Measurements from ENCODE around the gene FOXL3.

FOXL3 gene

DNA sequence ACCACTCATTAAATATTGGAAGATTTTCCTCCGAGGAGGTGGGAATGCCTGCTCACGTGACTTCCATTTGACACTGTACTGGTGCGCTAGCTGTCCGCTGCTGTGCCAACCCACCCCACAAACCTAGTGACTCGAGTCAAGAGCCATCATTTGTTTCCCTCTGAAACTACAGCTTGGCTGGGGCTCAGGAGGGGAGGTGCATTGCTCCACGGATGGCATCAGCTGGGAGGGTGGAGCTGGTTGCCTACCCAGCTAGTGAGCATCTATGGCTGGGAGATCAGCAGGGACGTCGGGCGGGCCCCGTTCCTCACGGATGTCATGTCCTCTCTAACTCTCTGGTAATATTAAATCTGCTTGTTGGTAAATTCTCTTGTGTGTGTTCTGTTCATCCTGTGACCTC is 9.5 kb upstream of the FOXL3 start:
- H3K4me1 ChIP-seq (ENCODE audit: control insufficient read depth, insufficient read depth, low read length, poor library complexity, severe bottlenecking), result no peaks in the 10 kb centered on the region
- no peak overlapping the region for H3K27ac ChIP-seq (ENCODE audit: low read depth, low read length, severe bottlenecking)
- no peaks in the 10 kb centered on the region for H3K36me3 ChIP-seq (ENCODE audit: control insufficient read depth, insufficient read depth, low read length)
- peaks cover 20% of the 10 kb centered on the region for H3K9me3 ChIP-seq (ENCODE audit: control insufficient read depth, low read length)
- H3K4me3 ChIP-seq (ENCODE audit: extremely low read depth, insufficient read depth, low read length, poor library complexity, severe bottlenecking), result no peak overlapping the region
- 70 to 84% methylated on average over 4 to 8 of the region's 11 CpGs for WGBS, 2 experiments (ENCODE audit: insufficient coverage in 2 of 2)

DNA sequence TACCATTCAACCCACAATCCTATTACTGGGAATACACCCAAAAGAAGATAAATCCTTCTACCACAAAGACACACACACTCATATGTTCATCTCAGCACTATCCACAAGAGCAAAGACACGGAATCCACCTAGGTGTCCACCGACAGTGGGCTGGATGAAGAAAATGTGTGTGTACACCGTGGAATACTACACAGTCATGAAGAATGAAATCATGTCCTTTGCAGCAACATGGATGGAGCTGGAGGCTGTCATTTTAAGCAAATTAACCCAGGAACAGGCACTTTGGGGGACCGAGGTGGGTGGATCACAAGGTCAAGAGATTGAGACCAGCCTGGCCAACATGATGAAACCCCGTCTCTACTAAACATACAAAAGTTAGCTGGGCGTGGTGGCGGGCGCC is 8.3 kb upstream of the FOXL3 start:
- no peaks in the 10 kb centered on the region for H3K4me1 ChIP-seq (ENCODE audit: control insufficient read depth, insufficient read depth, low read length, poor library complexity, severe bottlenecking)
- WGBS, 2 experiments (ENCODE audit: insufficient coverage in 2 of 2), result 87 to 92% methylated on average over 4 of the region's 8 CpGs
- no peak overlapping the region for H3K27ac ChIP-seq (ENCODE audit: low read depth, low read length, severe bottlenecking)
- peaks cover 8% of the 10 kb centered on the region for H3K9me3 ChIP-seq (ENCODE audit: control insufficient read depth, low read length)
- H3K36me3 ChIP-seq (ENCODE audit: control insufficient read depth, insufficient read depth, low read length), result no peaks in the 10 kb centered on the region
- no peak overlapping the region for H3K4me3 ChIP-seq (ENCODE audit: extremely low read depth, insufficient read depth, low read length, poor library complexity, severe bottlenecking)

DNA sequence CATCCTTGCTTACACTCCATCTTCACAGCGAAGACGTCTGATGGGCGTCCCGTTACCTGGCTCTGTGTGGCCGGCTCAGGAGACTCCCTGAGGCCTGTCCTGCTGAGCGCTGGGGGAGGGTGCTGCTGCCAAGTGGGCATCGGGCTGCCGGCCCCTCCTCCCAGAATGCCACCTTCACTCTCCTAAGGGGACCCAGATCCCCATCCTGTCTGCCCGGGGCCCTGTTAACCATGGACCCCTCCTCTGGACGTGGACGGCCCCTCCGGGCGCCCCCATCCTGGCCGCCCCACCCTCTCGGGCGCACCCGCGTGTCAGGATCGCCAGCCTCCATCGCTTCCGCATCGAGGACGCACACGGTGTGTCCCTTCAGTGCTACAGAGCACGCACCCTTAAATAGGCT is 7.3 kb upstream of the FOXL3 start:
- no peaks in the 10 kb centered on the region for H3K4me1 ChIP-seq (ENCODE audit: control insufficient read depth, insufficient read depth, low read length, poor library complexity, severe bottlenecking)
- no peak overlapping the region for H3K27ac ChIP-seq (ENCODE audit: low read depth, low read length, severe bottlenecking)
- no peaks in the 10 kb centered on the region for H3K9me3 ChIP-seq (ENCODE audit: control insufficient read depth, low read length)
- no peaks in the 10 kb centered on the region for H3K36me3 ChIP-seq (ENCODE audit: control insufficient read depth, insufficient read depth, low read length)
- H3K4me3 ChIP-seq (ENCODE audit: extremely low read depth, insufficient read depth, low read length, poor library complexity, severe bottlenecking), result no peak overlapping the region
- 90 to 92% methylated on average over 21 to 25 of the region's 25 CpGs for WGBS, 2 experiments (ENCODE audit: insufficient coverage in 2 of 2)

DNA sequence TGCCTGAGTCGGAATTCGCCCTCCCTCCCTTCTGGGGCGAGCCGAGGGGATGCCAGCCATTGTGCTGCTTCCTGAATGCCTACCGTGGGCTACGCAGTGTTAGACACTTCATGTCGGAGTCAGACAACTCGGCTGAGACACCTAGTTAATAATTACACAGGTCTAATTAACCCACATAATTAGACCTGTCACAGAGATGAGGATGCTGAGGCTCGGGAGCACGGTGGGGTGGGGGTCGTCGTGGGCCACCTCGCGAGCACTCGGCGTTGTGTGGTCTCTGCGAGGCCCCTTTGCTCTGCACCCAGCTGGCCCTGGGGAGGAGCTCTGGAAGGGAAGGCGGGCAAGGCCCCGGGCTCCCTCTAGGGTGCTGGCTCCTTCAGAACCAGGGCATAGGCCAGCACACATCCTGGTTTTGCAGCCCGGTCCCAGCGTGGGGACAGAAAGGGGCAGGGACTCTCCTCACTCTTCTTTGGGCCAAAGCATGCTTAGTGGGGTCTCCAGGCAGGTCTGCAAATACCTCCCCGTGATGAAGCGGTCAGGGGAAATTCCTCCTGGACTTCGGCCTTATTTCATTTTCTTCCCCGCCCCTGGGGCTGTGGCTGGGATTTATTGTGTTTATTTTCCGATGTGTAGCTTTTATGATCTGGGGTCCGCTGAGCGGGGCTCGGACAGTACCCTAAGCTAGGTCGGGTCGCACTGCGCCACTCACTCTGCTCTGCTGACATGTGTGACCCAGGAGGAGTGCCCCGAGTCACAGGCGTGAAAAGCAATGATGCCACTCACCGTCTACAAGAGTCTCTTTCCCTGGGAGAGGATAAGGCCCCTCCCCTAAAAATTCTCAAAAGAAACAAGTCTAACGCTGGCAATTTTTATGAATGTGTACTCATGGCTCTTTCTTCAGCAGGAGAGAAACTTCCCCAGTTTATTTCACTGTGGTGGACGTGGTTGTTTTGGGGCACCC is 4.9 kb upstream of the FOXL3 start:
- Histone ChIP-seq H3K4me3 (ENCODE audit: extremely low read depth, insufficient read depth, low read length, poor library complexity, severe bottlenecking) (no peak overlapping the region), H3K9me3 (ENCODE audit: control insufficient read depth, low read length) (peaks cover 5% of the 10 kb centered on the region), H3K27ac (ENCODE audit: low read depth, low read length, severe bottlenecking) (no peak overlapping the region), H3K4me1 (ENCODE audit: control insufficient read depth, insufficient read depth, low read length, poor library complexity, severe bottlenecking) (no peaks in the 10 kb centered on the region), H3K36me3 (ENCODE audit: control insufficient read depth, insufficient read depth, low read length) (no peaks in the 10 kb centered on the region)
- WGBS, 2 experiments (ENCODE audit: insufficient coverage in 2 of 2), result 83 to 89% methylated on average over 27 to 29 of the region's 37 CpGs

DNA sequence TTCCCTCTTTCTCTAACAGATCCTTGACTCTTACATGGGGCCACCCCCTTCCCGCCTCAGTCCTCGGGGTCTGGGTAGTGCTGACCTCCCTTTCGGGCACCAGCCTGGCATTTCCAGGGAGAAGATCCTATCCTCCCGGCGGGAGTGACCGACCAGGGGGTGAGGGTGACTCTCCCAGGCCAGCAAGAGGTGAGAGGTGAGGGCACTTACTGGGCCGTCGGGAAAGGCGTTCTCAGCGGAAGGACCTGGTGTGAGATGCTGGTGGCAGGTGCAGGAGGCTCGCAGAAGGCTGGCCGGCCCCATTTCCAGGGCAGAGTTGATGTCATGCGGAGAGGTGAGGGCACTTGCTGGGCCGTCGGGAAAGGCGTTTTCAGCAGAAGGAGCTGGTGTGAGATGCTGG is 4.2 kb upstream of the FOXL3 start:
- 80 to 83% methylated on average over 10 to 16 of the region's 16 CpGs for WGBS, 2 experiments (ENCODE audit: insufficient coverage in 2 of 2)
- Histone ChIP-seq H3K27ac (ENCODE audit: low read depth, low read length, severe bottlenecking) (no peak overlapping the region), H3K9me3 (ENCODE audit: control insufficient read depth, low read length) (peaks cover 5% of the 10 kb centered on the region), H3K4me3 (ENCODE audit: extremely low read depth, insufficient read depth, low read length, poor library complexity, severe bottlenecking) (no peak overlapping the region), H3K36me3 (ENCODE audit: control insufficient read depth, insufficient read depth, low read length) (no peaks in the 10 kb centered on the region), H3K4me1 (ENCODE audit: control insufficient read depth, insufficient read depth, low read length, poor library complexity, severe bottlenecking) (no peaks in the 10 kb centered on the region)

DNA sequence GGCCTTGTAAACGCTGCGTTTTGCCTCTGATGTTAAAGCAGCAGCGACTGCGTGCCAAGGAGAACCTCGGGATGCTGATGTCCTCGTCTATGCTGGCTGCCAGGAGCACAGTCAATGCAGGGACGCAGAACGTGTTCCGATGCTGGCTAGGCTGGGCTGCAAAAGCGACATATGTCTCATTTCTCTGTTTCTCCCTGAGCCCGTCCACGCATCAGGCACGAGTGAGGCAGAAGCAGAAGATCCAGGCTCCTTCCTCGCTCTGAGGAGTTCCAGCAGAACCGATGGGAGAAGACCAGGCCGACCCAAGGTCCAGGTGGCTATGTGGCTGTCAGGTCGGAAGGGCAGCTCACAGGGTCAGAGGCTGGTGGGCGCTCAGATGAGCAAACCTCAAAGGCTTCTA is 3.7 kb upstream of the FOXL3 start:
- WGBS, 2 experiments (ENCODE audit: insufficient coverage in 2 of 2), result 90 to 94% methylated on average over 16 to 17 of the region's 18 CpGs
- peaks cover 5% of the 10 kb centered on the region for H3K9me3 ChIP-seq (ENCODE audit: control insufficient read depth, low read length)
- H3K27ac ChIP-seq (ENCODE audit: low read depth, low read length, severe bottlenecking), result no peak overlapping the region
- no peaks in the 10 kb centered on the region for H3K4me1 ChIP-seq (ENCODE audit: control insufficient read depth, insufficient read depth, low read length, poor library complexity, severe bottlenecking)
- H3K36me3 ChIP-seq (ENCODE audit: control insufficient read depth, insufficient read depth, low read length), result no peaks in the 10 kb centered on the region
- no peak overlapping the region for H3K4me3 ChIP-seq (ENCODE audit: extremely low read depth, insufficient read depth, low read length, poor library complexity, severe bottlenecking)

DNA sequence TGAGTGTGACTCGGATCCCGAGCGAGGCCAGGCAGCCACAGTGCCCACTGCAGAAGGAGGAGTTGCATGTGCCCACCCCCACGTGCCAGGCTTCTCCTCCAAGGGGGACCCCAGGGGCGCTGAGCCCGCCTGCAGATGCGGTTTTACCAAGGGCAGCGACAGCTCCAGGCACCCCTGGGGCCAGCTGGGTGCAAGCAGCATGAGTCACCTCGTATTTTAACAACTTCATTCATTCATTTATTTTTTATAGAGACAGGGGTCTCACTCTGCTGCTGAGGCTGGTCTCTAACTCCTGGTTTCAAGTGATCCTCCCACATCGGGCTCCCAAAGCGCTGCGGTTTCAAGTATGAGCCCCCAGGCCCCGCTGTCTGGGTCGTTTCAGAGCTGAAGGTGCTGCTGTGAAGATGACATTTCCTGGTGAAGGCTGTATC is 1.3 kb upstream of the FOXL3 start:
- WGBS, 2 experiments (ENCODE audit: insufficient coverage in 2 of 2), result 86 to 88% methylated on average over 10 to 14 of the region's 14 CpGs
- Histone ChIP-seq H3K4me3 (ENCODE audit: extremely low read depth, insufficient read depth, low read length, poor library complexity, severe bottlenecking) (no peak overlapping the region), H3K4me1 (ENCODE audit: control insufficient read depth, insufficient read depth, low read length, poor library complexity, severe bottlenecking) (no peaks in the 10 kb centered on the region), H3K27ac (ENCODE audit: low read depth, low read length, severe bottlenecking) (no peak overlapping the region), H3K9me3 (ENCODE audit: control insufficient read depth, low read length) (peaks cover 5% of the 10 kb centered on the region), H3K36me3 (ENCODE audit: control insufficient read depth, insufficient read depth, low read length) (no peaks in the 10 kb centered on the region)

DNA sequence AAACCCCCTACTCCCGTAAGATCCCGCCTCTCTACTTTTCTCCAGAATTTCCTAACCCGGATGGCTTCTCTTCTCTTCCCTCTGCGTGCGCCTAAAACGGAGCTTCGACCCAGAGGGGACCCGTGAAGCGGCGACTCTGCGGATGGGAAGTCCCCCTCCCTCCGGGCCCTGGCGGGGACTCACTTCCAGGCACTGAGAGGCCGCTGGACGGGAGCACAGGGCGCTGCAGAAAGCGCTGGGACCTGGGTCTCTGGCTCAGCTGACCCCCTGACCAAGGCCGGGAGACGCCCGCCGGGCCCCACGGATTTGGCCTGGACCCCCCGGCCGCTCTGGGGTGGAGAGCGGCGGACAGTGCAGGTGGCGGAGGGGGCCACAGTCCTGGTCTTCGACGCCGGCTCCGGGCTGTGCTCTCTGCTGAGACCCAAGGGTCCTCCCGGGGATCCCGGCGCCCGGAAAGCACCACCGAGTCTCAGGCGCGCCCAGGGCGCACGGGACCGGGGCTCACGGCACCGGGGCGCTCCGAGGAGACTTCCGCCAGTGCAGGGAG is 688 bp upstream of the FOXL3 start:
- WGBS, 2 experiments (ENCODE audit: insufficient coverage in 2 of 2), result 89 to 92% methylated on average over 35 to 44 of the region's 46 CpGs
- Histone ChIP-seq H3K4me3 (ENCODE audit: extremely low read depth, insufficient read depth, low read length, poor library complexity, severe bottlenecking) (no peak overlapping the region), H3K27ac (ENCODE audit: low read depth, low read length, severe bottlenecking) (no peak overlapping the region), H3K9me3 (ENCODE audit: control insufficient read depth, low read length) (peaks cover 5% of the 10 kb centered on the region), H3K4me1 (ENCODE audit: control insufficient read depth, insufficient read depth, low read length, poor library complexity, severe bottlenecking) (no peaks in the 10 kb centered on the region), H3K36me3 (ENCODE audit: control insufficient read depth, insufficient read depth, low read length) (no peaks in the 10 kb centered on the region)

DNA sequence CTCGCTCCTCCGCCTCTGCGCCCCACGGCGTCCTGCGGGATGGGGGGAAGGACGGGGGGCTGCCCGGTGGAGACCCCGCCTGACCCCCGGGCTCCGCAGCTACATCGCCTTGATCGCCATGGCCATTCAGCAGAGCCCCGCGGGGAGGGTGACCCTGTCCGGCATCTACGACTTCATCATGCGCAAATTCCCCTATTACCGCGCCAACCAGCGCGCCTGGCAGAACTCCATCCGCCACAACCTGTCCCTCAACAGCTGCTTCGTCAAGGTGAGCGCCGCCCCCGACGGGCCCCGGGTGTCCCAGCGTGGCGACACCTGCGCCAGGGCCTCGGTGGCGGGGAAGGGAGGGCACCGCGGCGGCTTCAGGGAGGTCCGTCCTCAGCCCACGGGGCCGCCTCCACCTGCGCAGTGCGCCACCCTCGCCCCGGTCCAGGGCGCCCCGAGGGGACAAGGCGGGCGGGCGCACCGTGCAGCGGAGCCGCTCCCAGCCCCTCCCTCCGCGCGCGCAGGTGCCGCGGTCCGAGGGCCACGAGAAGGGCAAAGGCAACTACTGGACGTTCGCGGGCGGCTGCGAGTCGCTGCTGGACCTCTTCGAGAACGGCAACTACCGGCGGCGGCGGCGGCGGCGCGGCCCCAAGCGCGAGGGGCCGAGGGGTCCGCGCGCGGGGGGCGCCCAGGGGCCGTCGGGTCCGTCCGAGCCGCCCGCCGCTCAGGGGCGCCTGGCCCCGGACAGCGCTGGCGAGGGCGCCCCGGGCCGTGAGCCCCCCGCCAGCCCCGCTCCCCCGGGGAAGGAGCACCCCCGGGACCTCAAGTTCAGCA is 793 bp downstream of the FOXL3 start:
- Histone ChIP-seq H3K4me1 (ENCODE audit: control insufficient read depth, insufficient read depth, low read length, poor library complexity, severe bottlenecking) (no peaks in the 10 kb centered on the region), H3K4me3 (ENCODE audit: extremely low read depth, insufficient read depth, low read length, poor library complexity, severe bottlenecking) (no peak overlapping the region), H3K27ac (ENCODE audit: low read depth, low read length, severe bottlenecking) (no peak overlapping the region), H3K36me3 (ENCODE audit: control insufficient read depth, insufficient read depth, low read length) (no peaks in the 10 kb centered on the region), H3K9me3 (ENCODE audit: control insufficient read depth, low read length) (peaks cover 5% of the 10 kb centered on the region)
- WGBS, 2 experiments (ENCODE audit: insufficient coverage in 2 of 2), result 76 to 79% methylated on average over 91 to 95 of the region's 102 CpGs

DNA sequence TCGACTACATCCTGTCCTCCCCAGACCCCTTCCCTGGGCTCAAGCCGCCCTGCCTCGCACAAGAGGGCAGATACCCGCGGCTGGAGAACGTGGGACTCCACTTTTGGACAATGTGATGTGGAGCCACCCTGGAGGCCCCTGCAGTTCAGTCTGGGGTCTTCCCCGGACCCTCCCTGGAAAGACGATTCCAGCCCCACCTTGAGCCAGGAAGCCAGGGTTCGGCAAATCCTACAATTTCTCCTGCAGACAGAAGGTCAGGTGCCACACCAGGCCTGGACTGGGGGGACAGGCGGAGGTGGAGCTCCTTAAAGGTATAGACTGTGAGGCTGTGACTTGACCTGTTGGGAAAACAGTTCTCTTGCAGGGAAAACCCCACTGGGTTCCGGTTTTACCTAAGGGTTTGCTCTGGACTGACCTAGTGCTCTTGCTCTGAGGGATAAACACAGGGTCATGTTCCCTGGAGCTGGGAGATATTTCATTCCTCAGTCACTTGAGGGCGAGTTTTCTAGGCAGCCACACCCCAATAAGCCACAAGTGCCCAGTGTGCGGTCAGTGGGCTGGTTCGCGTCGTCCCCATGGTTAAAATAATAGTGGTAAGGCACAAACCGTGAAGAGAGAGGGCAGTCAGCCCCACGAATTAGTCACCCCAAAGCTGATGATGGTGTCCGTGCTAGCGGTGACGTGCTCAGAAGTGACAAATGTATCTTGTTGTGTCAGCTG is 1.6 kb downstream of the FOXL3 start:
- H3K4me1 ChIP-seq (ENCODE audit: control insufficient read depth, insufficient read depth, low read length, poor library complexity, severe bottlenecking), result no peaks in the 10 kb centered on the region
- H3K9me3 ChIP-seq (ENCODE audit: control insufficient read depth, low read length), result peaks cover 5% of the 10 kb centered on the region
- 90 to 91% methylated on average over 20 to 21 of the region's 21 CpGs for WGBS, 2 experiments (ENCODE audit: insufficient coverage in 2 of 2)
- H3K27ac ChIP-seq (ENCODE audit: low read depth, low read length, severe bottlenecking), result no peak overlapping the region
- no peak overlapping the region for H3K4me3 ChIP-seq (ENCODE audit: extremely low read depth, insufficient read depth, low read length, poor library complexity, severe bottlenecking)
- no peaks in the 10 kb centered on the region for H3K36me3 ChIP-seq (ENCODE audit: control insufficient read depth, insufficient read depth, low read length)

All from mesodermal cell (in vitro differentiated cells).